ENCODE measurements around the gene ZNF462. TPM values are rescaled to one million over a fixed set of nuclear protein-coding genes. Genes with fewer than 3 reads are reported as not detected.

ZNF462 gene
- total and polyA plus RNA-seq, 2 of the 4 experiments (the other 2 are of a cell fraction) = 6.1 to 18.8 TPM

- Histone ChIP-seq H2BK5ac (ENCODE audit: low read depth, low read length, poor library complexity, severe bottlenecking) (no peak overlapping the region), H3K27ac (ENCODE audit: insufficient read depth, low read length) (no peak overlapping the region), H3K79me1 (ENCODE audit: low read depth in 1 of 2, low read length in 2 of 2) (no peaks in the 10 kb centered on the region), H4K5ac (ENCODE audit: low read depth, low read length) (no peak overlapping the region), H3K18ac (ENCODE audit: low read depth, low read length) (no peak overlapping the region), H2BK120ac (ENCODE audit: low read depth, low read length) (no peak overlapping the region), H3K27me3 (ENCODE audit: control insufficient read depth, insufficient read depth, low read length) (peaks cover 12% of the 10 kb centered on the region), H3K23ac (ENCODE audit: low read depth, low read length) (no peak overlapping the region), H2AK9ac (replicated peaks; ENCODE audit: low read depth, low read length, poor library complexity) (no peak overlapping the region), H2AK5ac (ENCODE audit: low read depth, low read length) (no peak overlapping the region), H3K9me1 (ENCODE audit: insufficient read depth, low read length) (no peaks in the 10 kb centered on the region), H3K14ac (replicated peaks; ENCODE audit: low read depth, low read length) (no peak overlapping the region), H3K9me3 (ENCODE audit: control insufficient read depth, insufficient read depth, low read length) (no peaks in the 10 kb centered on the region), H2BK15ac (ENCODE audit: low read depth, low read length) (no peak overlapping the region), H3K4me1 (ENCODE audit: control insufficient read depth, insufficient read depth, low read length) (no peaks in the 10 kb centered on the region), H3K9ac (ENCODE audit: low read depth, low read length) (no peak overlapping the region), H3K4me3 (ENCODE audit: insufficient read depth, low read depth, low read length) (no peak overlapping the region), H3K56ac (ENCODE audit: extremely low read depth, insufficient read depth, low read length) (no peak overlapping the region), H2AFZ (replicated peaks; ENCODE audit: low read length, poor library complexity) (no peak overlapping the region), H4K91ac (ENCODE audit: insufficient read depth, low read depth, low read length) (no peak overlapping the region), H4K20me1 (ENCODE audit: insufficient read depth, low read length) (no peaks in the 10 kb centered on the region), H3K36me3 (ENCODE audit: control insufficient read depth, insufficient read depth, low read length) (no peaks in the 10 kb centered on the region), H2BK20ac (ENCODE audit: low read depth, low read length) (no peak overlapping the region), H4K8ac (ENCODE audit: low read depth in 2 of 2, low read length in 2 of 2) (no peak overlapping the region), H3K4ac (ENCODE audit: low read depth, low read length) (no peak overlapping the region), H3K4me2 (ENCODE audit: low read depth, low read length) (no peak overlapping the region)
- no TSS peak for BruUV-seq (replicated peaks)
- dilution Hi-C loops (cut with HindIII; ENCODE audit: low sequenced_read_pairs, unreplicated experiment) = no loop called here
- intact Hi-C loops (cut with micrococcal nuclease) = no loop called here
- in situ Hi-C loops (cut with MboI; ENCODE audit: low sequenced_read_pairs) = no loop called here
- CTCF ChIA-PET = no interaction called here
- POLR2A ChIA-PET (ENCODE audit: unreplicated experiment) = no interaction called here
- TF ChIP-seq MAZ (IDR thresholded peaks at IDR 0.05; ENCODE audit: borderline replicate concordance, low read depth, low read length) (no peak), POLR2A (IDR thresholded peaks at IDR 0.05; ENCODE audit: low read depth, low read length) (no peak), CTCF (conservative IDR thresholded peaks at IDR 0.05; ENCODE audit: low read depth, low read length) (no peak), BHLHE40 (IDR thresholded peaks at IDR 0.05; ENCODE audit: low read depth, low read length) (no peak), SMC3 (IDR thresholded peaks at IDR 0.05; ENCODE audit: low read depth, low read length) (no peak), RAD21 (IDR thresholded peaks at IDR 0.05; ENCODE audit: low read length) (no peak), RFX5 (IDR thresholded peaks at IDR 0.05; ENCODE audit: low read depth, low read length) (no peak), ELK1 (IDR thresholded peaks at IDR 0.05; ENCODE audit: borderline replicate concordance, low read depth, low read length) (no peak), USF2 (IDR thresholded peaks at IDR 0.05; ENCODE audit: low read depth, low read length) (no peak), CHD1 (IDR thresholded peaks at IDR 0.05; ENCODE audit: low read depth, low read length) (no peak)
- DNase-seq (no peak), ATAC-seq (ENCODE audit: low read depth) (no peak)
- WGBS, 2 experiments (ENCODE audit: extremely low coverage in 2 of 2, insufficient read length in 1 of 2) = 46% methylated on average over 5 of the region's 13 CpGs; no CpG with 5 or more reads in 1 of the 2 experiments
These were observed 186.3 kb downstream of the ZNF462 start for GRCh38 chr9:107049046-107049802.
